Chondrocyte (in vitro differentiated cells): ENCODE measurements around the gene ANXA11. TPM values are rescaled to one million over a fixed set of nuclear protein-coding genes. Genes with fewer than 3 reads are reported as not detected.

ENCODE experiments used
- DNase-seq: peaks from one replicate; pipeline ENCODE4 v3.0.0; 2021; ENCODE audit warnings: mixed read lengths, low spot score
- H3K27ac Mint-ChIP-seq: one replicate; pipeline ENCODE4 v1.8.0; 2021; ENCODE audit warnings: mild to moderate bottlenecking, moderate library complexity, mixed read lengths; ENCODE audit not compliant: unreplicated experiment
- H3K27me3 Mint-ChIP-seq: 2 replicates; pipeline ENCODE4 v1.8.0; 2021; ENCODE audit warnings: low read depth, mixed read lengths
- H3K36me3 Mint-ChIP-seq: 2 replicates; pipeline ENCODE4 v1.8.0; 2021; ENCODE audit warnings: low read depth, mixed read lengths
- H3K4me1 Mint-ChIP-seq: 2 replicates; pipeline ENCODE4 v1.8.0; 2021; ENCODE audit warnings: low read depth, mild to moderate bottlenecking, mixed read lengths
- H3K4me3 Mint-ChIP-seq: one replicate; pipeline ENCODE4 v1.8.0; 2021; ENCODE audit warnings: mild to moderate bottlenecking, moderate library complexity, mixed read lengths; ENCODE audit not compliant: unreplicated experiment
- H3K9me3 Mint-ChIP-seq: 2 replicates; pipeline ENCODE4 v1.8.0; 2021; ENCODE audit warnings: low read depth, mixed read lengths
- total RNA-seq: library from RNA; stranded (reverse); gene quantifications from 3 replicates; pipeline ENCODE4 v1.2.1, GENCODE V29; 2021
- TF ChIP-seq, protein P1 (sequence below): fragments of 200-600 bp; sonication (generic); IDR thresholded peaks from 2 replicates; pipeline ENCODE4 v1.5.0; 2021; ENCODE audit warnings: antibody characterized with exemption, mild to moderate bottlenecking, moderate library complexity

The ANXA11 gene
- total RNA-seq, 1 donor from 2014 or later = 139 TPM

- TF ChIP-seq, protein P1, sequence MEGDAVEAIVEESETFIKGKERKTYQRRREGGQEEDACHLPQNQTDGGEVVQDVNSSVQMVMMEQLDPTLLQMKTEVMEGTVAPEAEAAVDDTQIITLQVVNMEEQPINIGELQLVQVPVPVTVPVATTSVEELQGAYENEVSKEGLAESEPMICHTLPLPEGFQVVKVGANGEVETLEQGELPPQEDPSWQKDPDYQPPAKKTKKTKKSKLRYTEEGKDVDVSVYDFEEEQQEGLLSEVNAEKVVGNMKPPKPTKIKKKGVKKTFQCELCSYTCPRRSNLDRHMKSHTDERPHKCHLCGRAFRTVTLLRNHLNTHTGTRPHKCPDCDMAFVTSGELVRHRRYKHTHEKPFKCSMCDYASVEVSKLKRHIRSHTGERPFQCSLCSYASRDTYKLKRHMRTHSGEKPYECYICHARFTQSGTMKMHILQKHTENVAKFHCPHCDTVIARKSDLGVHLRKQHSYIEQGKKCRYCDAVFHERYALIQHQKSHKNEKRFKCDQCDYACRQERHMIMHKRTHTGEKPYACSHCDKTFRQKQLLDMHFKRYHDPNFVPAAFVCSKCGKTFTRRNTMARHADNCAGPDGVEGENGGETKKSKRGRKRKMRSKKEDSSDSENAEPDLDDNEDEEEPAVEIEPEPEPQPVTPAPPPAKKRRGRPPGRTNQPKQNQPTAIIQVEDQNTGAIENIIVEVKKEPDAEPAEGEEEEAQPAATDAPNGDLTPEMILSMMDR = no peak
- Mint-ChIP-seq H3K4me1 (peaks cover 28% of the 10 kb centered on the region), H3K9me3 (no peaks in the 10 kb centered on the region), H3K27me3 (no peaks in the 10 kb centered on the region), H3K27ac (no peak overlapping the region), H3K36me3 (peaks cover 51% of the 10 kb centered on the region), H3K4me3 (no peak overlapping the region)
- DNase-seq = peak; percentile 87
These were observed 40.2 kb downstream of the ANXA11 start for GRCh38 chr10:80165173-80165572.

DNA sequence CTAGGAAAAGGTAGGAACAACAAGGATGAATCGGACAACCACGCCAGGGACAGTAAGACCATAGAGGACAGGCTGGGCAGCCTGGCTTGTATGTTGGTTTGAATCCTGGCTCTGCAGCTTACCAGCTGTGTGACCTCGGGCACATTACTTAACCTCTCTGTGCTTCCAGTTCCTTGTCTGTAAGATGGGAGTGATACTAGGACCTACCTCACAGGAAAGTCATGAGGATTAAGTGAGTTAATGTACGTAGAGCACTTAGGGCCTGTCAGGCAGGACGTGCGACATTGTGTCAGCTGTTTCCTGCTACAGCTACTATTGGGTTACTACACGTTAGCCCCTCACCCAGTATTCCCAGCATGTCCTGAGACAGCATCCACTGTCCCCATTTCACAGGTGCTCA lies 40.7 kb downstream of the ANXA11 start:
- TF ChIP-seq, protein P1 = no peak
- DNase-seq = peak; percentile 19
- no peak overlapping the region for H3K27ac Mint-ChIP-seq
- no peaks in the 10 kb centered on the region for H3K27me3 Mint-ChIP-seq
- no peak overlapping the region for H3K4me3 Mint-ChIP-seq
- no peaks in the 10 kb centered on the region for H3K9me3 Mint-ChIP-seq
- peaks cover 51% of the 10 kb centered on the region for H3K36me3 Mint-ChIP-seq
- H3K4me1 Mint-ChIP-seq = peaks cover 33% of the 10 kb centered on the region

DNA sequence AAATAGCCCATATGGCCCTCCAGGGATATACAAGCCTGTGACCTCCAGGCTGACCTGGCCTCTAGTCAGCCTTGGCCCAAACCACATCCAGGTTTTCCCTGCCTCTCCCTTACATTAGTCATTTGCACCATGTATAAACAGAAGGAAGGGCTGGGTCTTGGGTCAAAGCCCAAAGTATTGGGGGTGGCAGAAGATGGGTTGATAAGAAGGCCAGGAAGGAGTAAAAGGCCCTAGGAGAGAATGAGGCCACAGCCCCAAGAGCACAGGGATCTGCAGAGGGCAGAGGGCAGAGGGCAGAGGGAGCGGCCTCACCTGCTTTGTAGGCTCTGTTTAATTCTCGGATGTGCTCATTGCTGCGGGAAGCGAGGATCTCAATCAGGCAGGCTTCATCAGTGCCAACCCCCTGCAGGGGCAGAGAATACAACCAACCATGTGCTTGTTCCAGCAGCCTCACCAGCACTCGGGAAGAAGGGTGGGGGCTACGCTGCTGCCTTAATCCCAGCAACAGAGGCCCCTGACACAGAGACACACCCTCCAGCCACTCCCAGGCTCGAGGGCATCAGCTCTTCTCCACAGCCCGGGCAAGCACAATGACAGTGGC lies 41.5 kb downstream of the ANXA11 start:
- no peaks in the 10 kb centered on the region for H3K27me3 Mint-ChIP-seq
- H3K9me3 Mint-ChIP-seq = no peaks in the 10 kb centered on the region
- DNase-seq = peak; percentile 60
- peaks cover 47% of the 10 kb centered on the region for H3K36me3 Mint-ChIP-seq
- peaks cover 41% of the 10 kb centered on the region for H3K4me1 Mint-ChIP-seq
- H3K4me3 Mint-ChIP-seq = no peak overlapping the region
- TF ChIP-seq, protein P1 = no peak
- H3K27ac Mint-ChIP-seq = peak overlapping the region; percentile 49

GRCh38 chr10:80161321-80162083 lies 43.8 kb downstream of the ANXA11 start:
- Mint-ChIP-seq H3K27ac (no peak overlapping the region), H3K4me3 (no peak overlapping the region), H3K9me3 (no peaks in the 10 kb centered on the region), H3K36me3 (peaks cover 53% of the 10 kb centered on the region), H3K27me3 (no peaks in the 10 kb centered on the region), H3K4me1 (peaks cover 52% of the 10 kb centered on the region)
- DNase-seq = peak; percentile 71
- TF ChIP-seq, protein P1 = peak; percentile 67

GRCh38 chr10:80160361-80161320 lies 44.7 kb downstream of the ANXA11 start:
- Mint-ChIP-seq H3K9me3 (no peaks in the 10 kb centered on the region), H3K36me3 (peaks cover 47% of the 10 kb centered on the region), H3K4me3 (no peak overlapping the region), H3K4me1 (peaks cover 52% of the 10 kb centered on the region), H3K27ac (no peak overlapping the region), H3K27me3 (no peaks in the 10 kb centered on the region)
- DNase-seq = peak; percentile 71
- TF ChIP-seq, protein P1 = no peak
